ENCODE results near the gene KCNQ1. TPM values are rescaled to one million over a fixed set of nuclear protein-coding genes. Genes with fewer than 3 reads are reported as not detected.

KCNQ1 gene
- total and polyA plus RNA-seq, 2 donors (not counting 3 experiments of a cell fraction or from before 2014, with no cell fraction given), result 0.07 to 0.09 TPM

GRCh38 chr11:2461253-2461955 is 16.6 kb downstream of the KCNQ1 start:
- FAIRE-seq, result no peak

GRCh38 chr11:2461956-2462542 is 17.2 kb downstream of the KCNQ1 start:
- H3K4me1 ChIP-seq (ENCODE audit: control insufficient read depth, extremely low read depth, insufficient read depth, low read length), result no peaks in the 10 kb centered on the region
- no peak for FAIRE-seq
- H3K9ac ChIP-seq (replicated peaks; ENCODE audit: extremely low read depth, insufficient read depth, low read length), result no peak overlapping the region
- no peaks in the 10 kb centered on the region for H3K9me3 ChIP-seq (replicated peaks; ENCODE audit: control insufficient read depth, insufficient read depth, low read length)
- no peak overlapping the region for H3K4me3 ChIP-seq (replicated peaks in 1 of 3; ENCODE audit: insufficient read depth in 1 of 3, low read depth in 1 of 3, low read length in 3 of 3)
- dilution Hi-C loops (cut with MboI; ENCODE audit: extremely low pct_ligation_motif_present, low sequenced_read_pairs), result no loop called here
- ChIA-PET CTCF (no interaction called here), POLR2A (no interaction called here)
- H3K79me2 ChIP-seq (ENCODE audit: control insufficient read depth, insufficient read depth, low read length), result no peaks in the 10 kb centered on the region
- H3K27me3 ChIP-seq (ENCODE audit: control insufficient read depth in 2 of 2, insufficient read depth in 2 of 2, low read length in 2 of 2), result no peaks in the 10 kb centered on the region
- no TSS peak for BruUV-seq (replicated peaks)
- DNase-seq (ENCODE audit: low read depth, low spot score), result no peak
- intact Hi-C loops (cut with micrococcal nuclease), result no loop called here
- H3K4me2 ChIP-seq (ENCODE audit: insufficient read depth, low read length), result no peak overlapping the region
- no peaks in the 10 kb centered on the region for H3K36me3 ChIP-seq (ENCODE audit: control insufficient read depth in 2 of 2, extremely low read depth in 1 of 2, insufficient read depth in 2 of 2, low read length in 2 of 2)
- no peak for TF ChIP-seq GATA2 (IDR thresholded peaks at IDR 0.05; ENCODE audit: insufficient read depth, insufficient read length, low read depth, low read length)
- TF ChIP-seq POLR2AphosphoS5 (IDR thresholded peaks at IDR 0.05; ENCODE audit: insufficient read depth, low read depth, low read length), result no peak
- no peak for TF ChIP-seq POLR2A (IDR thresholded peaks at IDR 0.05; ENCODE audit: low read depth, low read length)
- TF ChIP-seq FOS (IDR thresholded peaks at IDR 0.05; ENCODE audit: borderline replicate concordance, insufficient read depth, low read length), result no peak
- TF ChIP-seq, protein P1, sequence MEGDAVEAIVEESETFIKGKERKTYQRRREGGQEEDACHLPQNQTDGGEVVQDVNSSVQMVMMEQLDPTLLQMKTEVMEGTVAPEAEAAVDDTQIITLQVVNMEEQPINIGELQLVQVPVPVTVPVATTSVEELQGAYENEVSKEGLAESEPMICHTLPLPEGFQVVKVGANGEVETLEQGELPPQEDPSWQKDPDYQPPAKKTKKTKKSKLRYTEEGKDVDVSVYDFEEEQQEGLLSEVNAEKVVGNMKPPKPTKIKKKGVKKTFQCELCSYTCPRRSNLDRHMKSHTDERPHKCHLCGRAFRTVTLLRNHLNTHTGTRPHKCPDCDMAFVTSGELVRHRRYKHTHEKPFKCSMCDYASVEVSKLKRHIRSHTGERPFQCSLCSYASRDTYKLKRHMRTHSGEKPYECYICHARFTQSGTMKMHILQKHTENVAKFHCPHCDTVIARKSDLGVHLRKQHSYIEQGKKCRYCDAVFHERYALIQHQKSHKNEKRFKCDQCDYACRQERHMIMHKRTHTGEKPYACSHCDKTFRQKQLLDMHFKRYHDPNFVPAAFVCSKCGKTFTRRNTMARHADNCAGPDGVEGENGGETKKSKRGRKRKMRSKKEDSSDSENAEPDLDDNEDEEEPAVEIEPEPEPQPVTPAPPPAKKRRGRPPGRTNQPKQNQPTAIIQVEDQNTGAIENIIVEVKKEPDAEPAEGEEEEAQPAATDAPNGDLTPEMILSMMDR (IDR thresholded peaks at IDR 0.05; ENCODE audit: extremely low read depth in 1 of 2, insufficient read depth in 1 of 2, low read depth in 1 of 2, low read length in 2 of 2), result no peak
- no peak for TF ChIP-seq JUN (IDR thresholded peaks at IDR 0.05; ENCODE audit: borderline replicate concordance, insufficient read depth, insufficient read length, low read depth)
- TF ChIP-seq EZH2 (IDR thresholded peaks at IDR 0.05; ENCODE audit: borderline replicate concordance, low read depth, low read length, severe bottlenecking), result no peak
- TF ChIP-seq, protein P2, sequence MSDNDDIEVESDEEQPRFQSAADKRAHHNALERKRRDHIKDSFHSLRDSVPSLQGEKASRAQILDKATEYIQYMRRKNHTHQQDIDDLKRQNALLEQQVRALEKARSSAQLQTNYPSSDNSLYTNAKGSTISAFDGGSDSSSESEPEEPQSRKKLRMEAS (IDR thresholded peaks at IDR 0.05; ENCODE audit: insufficient read depth, insufficient read length), result no peak
- TF ChIP-seq MYC (IDR thresholded peaks at IDR 0.05; ENCODE audit: low read depth, low read length), result no peak
- H3K9me1 ChIP-seq (replicated peaks; ENCODE audit: control insufficient read depth, extremely low read depth, insufficient read depth, low read length), result no peaks in the 10 kb centered on the region
- no peak overlapping the region for H2AFZ ChIP-seq (ENCODE audit: low read depth, low read length)
- H4K20me1 ChIP-seq (replicated peaks; ENCODE audit: control insufficient read depth, extremely low read depth, insufficient read depth, low read length), result no peaks in the 10 kb centered on the region
- H3K27ac ChIP-seq (ENCODE audit: insufficient read depth, low read depth, low read length), result no peak overlapping the region

More at GRCh38 chr11:2461253-2461955, 16.6 kb downstream of the KCNQ1 start:
- H3K4me2 ChIP-seq (ENCODE audit: insufficient read depth, low read length), result no peak overlapping the region
- H2AFZ ChIP-seq (ENCODE audit: low read depth, low read length), result no peak overlapping the region
- no peak for DNase-seq (ENCODE audit: low read depth, low spot score)
- H3K79me2 ChIP-seq (ENCODE audit: control insufficient read depth, insufficient read depth, low read length), result no peaks in the 10 kb centered on the region
- H4K20me1 ChIP-seq (replicated peaks; ENCODE audit: control insufficient read depth, extremely low read depth, insufficient read depth, low read length), result no peaks in the 10 kb centered on the region
- no TSS peak for BruUV-seq (replicated peaks)
- intact Hi-C loops (cut with micrococcal nuclease), result no loop called here
- no peaks in the 10 kb centered on the region for H3K9me1 ChIP-seq (replicated peaks; ENCODE audit: control insufficient read depth, extremely low read depth, insufficient read depth, low read length)
- dilution Hi-C loops (cut with MboI; ENCODE audit: extremely low pct_ligation_motif_present, low sequenced_read_pairs), result no loop called here
- ChIA-PET POLR2A (no interaction called here), CTCF (no interaction called here)
- H3K9ac ChIP-seq (replicated peaks; ENCODE audit: extremely low read depth, insufficient read depth, low read length), result no peak overlapping the region
- no peaks in the 10 kb centered on the region for H3K36me3 ChIP-seq (ENCODE audit: control insufficient read depth in 2 of 2, extremely low read depth in 1 of 2, insufficient read depth in 2 of 2, low read length in 2 of 2)
- H3K4me1 ChIP-seq (ENCODE audit: control insufficient read depth, extremely low read depth, insufficient read depth, low read length), result no peaks in the 10 kb centered on the region
- no peaks in the 10 kb centered on the region for H3K27me3 ChIP-seq (ENCODE audit: control insufficient read depth in 2 of 2, insufficient read depth in 2 of 2, low read length in 2 of 2)
- no peak overlapping the region for H3K27ac ChIP-seq (ENCODE audit: insufficient read depth, low read depth, low read length)
- TF ChIP-seq MYC (IDR thresholded peaks at IDR 0.05; ENCODE audit: low read depth, low read length) (no peak), POLR2A (IDR thresholded peaks at IDR 0.05; ENCODE audit: low read depth, low read length) (no peak)
- H3K9me3 ChIP-seq (replicated peaks; ENCODE audit: control insufficient read depth, insufficient read depth, low read length), result no peaks in the 10 kb centered on the region
- H3K4me3 ChIP-seq (replicated peaks in 1 of 3; ENCODE audit: insufficient read depth in 1 of 3, low read depth in 1 of 3, low read length in 3 of 3), result no peak overlapping the region
